Colonic mucosa (tissue), 4 donors: ENCODE measurements around the gene TRNP1. TPM values are rescaled to one million over a fixed set of nuclear protein-coding genes. Genes with fewer than 3 reads are reported as not detected.

Experiments
- DNase-seq: peaks from one replicate; pipeline ENCODE4 v3.0.0-alpha.2; 2020
- H3K27ac ChIP-seq: fragments of 200-600 bp; one replicate; pipeline ENCODE4 v1.8.0; 2021
- H3K27me3 ChIP-seq: fragments of 200-600 bp; one replicate; pipeline ENCODE4 v1.8.0; 2021
- H3K36me3 ChIP-seq: fragments of 200-600 bp; one replicate; pipeline ENCODE4 v1.8.0; 2021
- H3K4me1 ChIP-seq: fragments of 200-600 bp; one replicate; pipeline ENCODE4 v1.8.0; 2021; ENCODE audit warnings: mild to moderate bottlenecking
- H3K4me3 ChIP-seq: fragments of 200-600 bp; one replicate; pipeline ENCODE4 v1.8.0; 2021
- H3K9ac ChIP-seq, 2 donors: one replicate each; pipeline ENCODE4 v1.7.0; 2013; ENCODE audit warnings: control low read depth in 2 of 2, low read depth in 2 of 2, low read length in 2 of 2
- H3K9me3 ChIP-seq: fragments of 200-600 bp; one replicate; pipeline ENCODE4 v1.8.0; 2021
- intact Hi-C: fragments of 100-400 bp; cut with DNase I; formaldehyde crosslinking; loops from one replicate; pipeline ENCODE4 v1.14.1; 2022
- total RNA-seq, 2 donors: library from RNA; stranded (reverse); fragmentation: NEBNext Ultra II Directional in 1 of 2; extraction: Animal tissue kit (Norgen Biotek cat#: 25700) in 1 of 2; gene quantifications; one replicate each; pipeline ENCODE4 v1.2.1, GENCODE V29; 2021
- TF ChIP-seq, protein P1 (sequence below): fragments of 200-600 bp; IDR thresholded peaks from one replicate; pipeline ENCODE4 v1.8.0; 2022; ENCODE audit warnings: antibody characterized with exemption, mild to moderate bottlenecking
- donor health status: healthy.
- donor health status: DM: no; HTN: no; CAD: no.
- donor health status: DM: no; HTN: no; CAD: no.

The TRNP1 gene
- total RNA-seq, 2 donors from 2014 or later: 2.5 to 2.7 TPM

DNA sequence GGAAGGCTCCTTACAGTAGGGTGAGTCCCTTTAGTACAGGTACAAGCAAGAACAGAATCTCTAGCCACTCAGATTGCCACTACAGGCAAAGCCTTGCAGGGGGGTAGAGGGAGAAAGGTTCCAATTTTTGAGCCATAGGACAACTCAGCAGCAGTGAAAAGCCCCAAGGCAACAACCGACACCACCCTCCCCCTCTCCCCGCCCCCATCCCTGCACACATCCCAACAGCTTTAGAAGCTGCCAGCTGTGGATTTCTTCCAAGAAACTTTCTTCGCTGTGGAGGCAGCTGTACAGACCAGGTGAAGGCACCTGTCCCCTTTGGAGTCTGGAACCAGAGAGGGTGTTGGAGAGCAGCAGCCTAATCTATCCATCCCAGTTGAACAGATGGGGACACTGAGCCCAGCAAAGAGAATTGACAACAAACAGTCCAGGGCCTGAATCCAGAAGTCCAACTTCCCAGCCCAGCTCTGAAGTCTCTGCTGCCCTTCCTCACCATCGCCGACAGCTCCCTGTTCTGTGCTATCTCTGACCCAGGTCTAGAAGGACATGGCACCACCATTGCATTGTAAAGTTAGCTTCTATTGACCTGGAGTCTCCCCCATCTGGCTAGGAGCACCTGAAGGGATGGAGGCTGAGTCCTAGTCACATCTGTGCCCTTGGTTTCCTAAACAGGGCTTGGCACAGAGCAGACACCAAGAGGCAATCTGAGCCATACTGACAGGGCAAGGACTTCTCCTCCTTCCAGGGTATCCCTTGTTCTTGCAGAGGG is 16.9 kb downstream of the TRNP1 start:
- intact Hi-C loops: no loop called here
- no peaks in the 10 kb centered on the region for H3K36me3 ChIP-seq
- H3K27ac ChIP-seq: peak overlapping the region; percentile 36
- TF ChIP-seq, protein P1, sequence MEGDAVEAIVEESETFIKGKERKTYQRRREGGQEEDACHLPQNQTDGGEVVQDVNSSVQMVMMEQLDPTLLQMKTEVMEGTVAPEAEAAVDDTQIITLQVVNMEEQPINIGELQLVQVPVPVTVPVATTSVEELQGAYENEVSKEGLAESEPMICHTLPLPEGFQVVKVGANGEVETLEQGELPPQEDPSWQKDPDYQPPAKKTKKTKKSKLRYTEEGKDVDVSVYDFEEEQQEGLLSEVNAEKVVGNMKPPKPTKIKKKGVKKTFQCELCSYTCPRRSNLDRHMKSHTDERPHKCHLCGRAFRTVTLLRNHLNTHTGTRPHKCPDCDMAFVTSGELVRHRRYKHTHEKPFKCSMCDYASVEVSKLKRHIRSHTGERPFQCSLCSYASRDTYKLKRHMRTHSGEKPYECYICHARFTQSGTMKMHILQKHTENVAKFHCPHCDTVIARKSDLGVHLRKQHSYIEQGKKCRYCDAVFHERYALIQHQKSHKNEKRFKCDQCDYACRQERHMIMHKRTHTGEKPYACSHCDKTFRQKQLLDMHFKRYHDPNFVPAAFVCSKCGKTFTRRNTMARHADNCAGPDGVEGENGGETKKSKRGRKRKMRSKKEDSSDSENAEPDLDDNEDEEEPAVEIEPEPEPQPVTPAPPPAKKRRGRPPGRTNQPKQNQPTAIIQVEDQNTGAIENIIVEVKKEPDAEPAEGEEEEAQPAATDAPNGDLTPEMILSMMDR: no peak
- no peak overlapping the region for H3K9ac ChIP-seq
- H3K9me3 ChIP-seq: no peaks in the 10 kb centered on the region
- H3K4me3 ChIP-seq: no peak overlapping the region
- H3K27me3 ChIP-seq: no peaks in the 10 kb centered on the region
- DNase-seq: no peak
- peaks cover 4% of the 10 kb centered on the region for H3K4me1 ChIP-seq

DNA sequence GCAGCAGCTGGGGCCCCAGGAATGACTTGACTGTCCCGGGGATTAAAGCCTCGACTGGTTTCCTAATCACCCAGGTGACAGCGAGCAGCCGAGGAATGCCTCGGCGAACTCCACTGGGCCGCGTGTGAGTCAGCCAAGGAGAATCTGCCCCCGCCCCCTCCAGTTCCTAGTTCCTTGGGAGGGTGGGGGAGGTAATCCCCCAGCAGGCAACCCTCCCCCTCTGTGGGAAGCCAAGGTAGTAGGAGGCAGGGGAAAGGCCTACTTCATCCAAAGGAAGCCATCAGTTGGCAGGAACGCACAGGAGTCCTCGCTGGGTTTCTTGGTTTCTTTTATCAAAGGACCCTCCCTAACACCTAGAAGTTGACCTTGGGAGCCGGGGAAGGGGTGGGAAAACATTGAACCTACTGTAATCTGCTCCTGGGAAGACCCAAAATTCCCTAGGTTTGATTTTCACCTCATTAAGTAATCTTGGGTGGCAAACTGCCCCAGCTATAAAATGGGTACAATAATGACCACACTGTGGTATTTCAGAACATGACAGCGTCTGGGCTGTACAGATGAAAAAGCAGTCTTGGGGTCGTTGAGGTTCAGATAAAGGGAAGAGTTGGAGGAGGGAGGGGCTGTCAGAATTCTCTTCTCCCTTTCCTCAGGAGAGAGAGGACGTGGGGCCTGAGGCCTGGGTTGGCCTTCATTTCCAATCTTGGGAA is 17.7 kb downstream of the TRNP1 start:
- no peaks in the 10 kb centered on the region for H3K36me3 ChIP-seq
- intact Hi-C loops: no loop called here
- H3K27me3 ChIP-seq: no peaks in the 10 kb centered on the region
- DNase-seq: no peak
- peak overlapping the region; percentile 17 for H3K27ac ChIP-seq
- no peak overlapping the region for H3K4me3 ChIP-seq
- TF ChIP-seq, protein P1: no peak
- peaks cover 4% of the 10 kb centered on the region for H3K4me1 ChIP-seq
- no peak overlapping the region for H3K9ac ChIP-seq
- no peaks in the 10 kb centered on the region for H3K9me3 ChIP-seq

DNA sequence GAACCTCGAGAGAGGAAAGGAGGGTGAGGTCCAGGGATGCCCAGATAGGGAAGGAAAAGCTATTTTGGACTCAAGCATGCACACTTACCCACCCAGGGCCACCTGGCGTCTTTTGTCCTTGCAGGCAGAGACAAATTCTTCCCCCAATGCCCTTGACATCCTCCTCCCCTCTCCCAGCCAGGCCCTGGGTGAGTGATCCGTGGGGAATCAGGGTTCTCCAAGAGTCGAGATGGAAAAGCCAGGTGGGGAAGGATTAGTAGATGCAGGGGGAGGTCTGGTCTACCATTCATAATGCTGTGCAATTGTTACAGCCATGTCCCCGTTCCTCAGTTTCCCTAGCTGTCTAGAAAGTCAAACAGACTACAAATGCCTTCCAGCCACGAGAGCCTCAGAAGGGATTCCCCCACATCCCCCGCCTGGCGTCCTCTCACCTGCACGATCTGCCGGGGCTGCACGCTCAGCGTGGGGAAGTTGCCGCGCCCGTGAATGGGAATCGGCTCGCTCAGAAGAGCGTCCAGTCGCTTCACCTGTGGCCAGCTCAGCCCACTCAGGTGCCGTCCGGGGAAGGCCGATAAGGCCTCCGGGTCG is 18.6 kb downstream of the TRNP1 start:
- DNase-seq: no peak
- TF ChIP-seq, protein P1: no peak
- Histone ChIP-seq H3K9ac (no peak overlapping the region), H3K4me3 (peak overlapping the region; percentile 32), H3K27ac (peak overlapping the region; percentile 17), H3K9me3 (no peaks in the 10 kb centered on the region), H3K36me3 (no peaks in the 10 kb centered on the region), H3K27me3 (no peaks in the 10 kb centered on the region), H3K4me1 (peaks cover 4% of the 10 kb centered on the region)
- intact Hi-C loops: no loop called here

DNA sequence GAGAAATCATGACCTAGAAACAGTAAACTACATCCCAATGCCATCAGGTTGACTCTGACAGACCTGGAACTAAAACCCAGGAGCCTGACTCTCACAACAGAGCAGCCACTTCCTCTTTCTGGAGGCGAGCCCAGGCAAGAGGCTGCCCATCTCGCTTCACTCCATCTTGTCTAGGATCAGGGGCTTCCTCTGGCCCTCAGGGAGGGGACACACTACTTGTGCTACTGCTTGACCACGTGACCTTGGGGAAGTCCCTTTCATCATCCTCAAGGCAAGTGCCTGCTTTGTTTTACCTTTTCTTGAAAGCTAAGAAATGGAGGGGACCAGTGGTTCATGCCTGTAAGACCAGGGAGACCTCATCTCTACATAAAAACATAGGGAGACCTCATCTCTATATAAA is 21.8 kb downstream of the TRNP1 start:
- intact Hi-C loops: no loop called here
- H3K9ac ChIP-seq: no peak overlapping the region
- no peaks in the 10 kb centered on the region for H3K36me3 ChIP-seq
- TF ChIP-seq, protein P1: no peak
- no peaks in the 10 kb centered on the region for H3K9me3 ChIP-seq
- no peak for DNase-seq
- H3K27ac ChIP-seq: no peak overlapping the region
- H3K27me3 ChIP-seq: no peaks in the 10 kb centered on the region
- no peaks in the 10 kb centered on the region for H3K4me1 ChIP-seq
- no peak overlapping the region for H3K4me3 ChIP-seq

DNA sequence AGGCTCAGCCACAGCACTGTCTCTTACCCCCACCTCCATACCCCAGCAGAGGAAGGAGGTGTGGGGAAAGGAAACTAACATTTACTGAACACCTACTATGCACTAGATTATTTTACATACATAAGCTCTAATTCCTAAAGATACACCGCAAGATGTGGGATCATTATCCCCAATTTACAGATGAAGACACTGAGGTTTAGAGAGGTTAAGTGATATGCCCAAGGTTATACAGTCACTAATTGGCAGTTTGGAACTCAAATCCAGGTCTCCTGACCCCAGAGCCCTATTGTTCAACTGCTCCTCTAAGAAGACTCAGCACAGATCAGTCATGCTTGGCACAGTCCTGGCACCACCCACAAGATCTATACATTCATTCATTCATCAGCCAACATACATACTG is 22.9 kb downstream of the TRNP1 start:
- intact Hi-C loops: no loop called here
- no peak for DNase-seq
- Histone ChIP-seq H3K4me3 (no peak overlapping the region), H3K36me3 (no peaks in the 10 kb centered on the region), H3K9ac (no peak overlapping the region), H3K27me3 (no peaks in the 10 kb centered on the region), H3K27ac (no peak overlapping the region), H3K9me3 (no peaks in the 10 kb centered on the region), H3K4me1 (no peaks in the 10 kb centered on the region)
- TF ChIP-seq, protein P1: no peak
